ENCODE data around the gene SDCCAG8.

DNA sequence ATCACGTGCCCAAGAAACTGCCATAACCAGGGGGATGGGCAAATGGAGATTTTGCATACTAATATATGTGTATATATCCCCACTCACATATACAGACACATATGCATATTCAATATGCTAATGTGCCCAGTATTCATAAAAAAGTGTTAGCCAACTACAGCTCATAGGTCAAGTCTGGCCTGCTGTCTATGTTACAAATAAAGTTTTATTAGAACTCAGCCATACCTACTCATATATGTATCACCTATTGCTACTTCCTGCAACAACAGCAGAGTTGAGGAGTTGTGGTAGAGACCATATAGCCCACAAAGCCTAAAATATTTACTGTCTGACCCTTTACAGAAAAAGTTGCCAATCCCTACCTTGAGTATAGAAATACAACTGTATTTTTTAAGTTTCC, 93.3 kb downstream of the SDCCAG8 start:
- TF ChIP-seq, protein P1, sequence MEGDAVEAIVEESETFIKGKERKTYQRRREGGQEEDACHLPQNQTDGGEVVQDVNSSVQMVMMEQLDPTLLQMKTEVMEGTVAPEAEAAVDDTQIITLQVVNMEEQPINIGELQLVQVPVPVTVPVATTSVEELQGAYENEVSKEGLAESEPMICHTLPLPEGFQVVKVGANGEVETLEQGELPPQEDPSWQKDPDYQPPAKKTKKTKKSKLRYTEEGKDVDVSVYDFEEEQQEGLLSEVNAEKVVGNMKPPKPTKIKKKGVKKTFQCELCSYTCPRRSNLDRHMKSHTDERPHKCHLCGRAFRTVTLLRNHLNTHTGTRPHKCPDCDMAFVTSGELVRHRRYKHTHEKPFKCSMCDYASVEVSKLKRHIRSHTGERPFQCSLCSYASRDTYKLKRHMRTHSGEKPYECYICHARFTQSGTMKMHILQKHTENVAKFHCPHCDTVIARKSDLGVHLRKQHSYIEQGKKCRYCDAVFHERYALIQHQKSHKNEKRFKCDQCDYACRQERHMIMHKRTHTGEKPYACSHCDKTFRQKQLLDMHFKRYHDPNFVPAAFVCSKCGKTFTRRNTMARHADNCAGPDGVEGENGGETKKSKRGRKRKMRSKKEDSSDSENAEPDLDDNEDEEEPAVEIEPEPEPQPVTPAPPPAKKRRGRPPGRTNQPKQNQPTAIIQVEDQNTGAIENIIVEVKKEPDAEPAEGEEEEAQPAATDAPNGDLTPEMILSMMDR (conservative IDR thresholded peaks at IDR 0.05) = no peak
- no peak for TF ChIP-seq ZFX (IDR thresholded peaks at IDR 0.05)

Data from C4-2B (cell line).